Gastroesophageal sphincter (tissue), 3 donors: ENCODE results near the gene PAX5.

Experiments used
- CTCF ChIP-seq, 4 experiments: fragments of 200-600 bp in 2 of 4; fragments of 450-650 bp in 2 of 4; sonication (generic) in 1 of 4; IDR thresholded peaks; one replicate each; pipeline ENCODE4 v1.5.1; 2017 to 2019; ENCODE audit warnings: antibody characterized with exemption in 4 of 4, mild to moderate bottlenecking in 2 of 4, moderate library complexity in 2 of 4
- EP300 ChIP-seq: sonication (generic); formaldehyde crosslinking; IDR thresholded peaks from one replicate; pipeline ENCODE4 v1.6.1; 2017; ENCODE audit warnings: antibody characterized with exemption, mild to moderate bottlenecking
- POLR2A ChIP-seq, 2 donors: fragments of 450-650 bp; IDR thresholded peaks; one replicate each; pipeline ENCODE4 v1.6.1; 2017; ENCODE audit warnings: antibody characterized with exemption in 2 of 2, mild to moderate bottlenecking in 2 of 2, moderate library complexity in 1 of 2

GRCh38 chr9:37056046-37056920, 22.2 kb upstream of the PAX5 start:
- TF ChIP-seq EP300 (no peak), CTCF (IDR thresholded peaks at IDR 0.05) (no peak), POLR2A (IDR thresholded peaks at IDR 0.05) (no peak)
